DMS53 treated with DMSO at 0.1 percent for 48 hours (cell line): ENCODE results near the gene CLNS1A.
"Not testable (repeated sequence)": the region's sequence is repeated elsewhere in the genome, so short reads cannot be mapped to it uniquely, and the experiment has no call there.

Experiments
- DNase-seq: peaks from one replicate; lab custom pipeline; 2025; ENCODE audit not compliant: unreplicated experiment; lab: John Stamatoyannopoulos, UW

The CLNS1A gene

GRCh38 chr11:77619576-77620198 is 17.9 kb downstream of the CLNS1A start:
- DNase-seq: peak; percentile 78

- no peak for DNase-seq
Measured at GRCh38 chr11:77617892-77618291, 19.7 kb downstream of the CLNS1A start.

- DNase-seq: no peak
Measured at GRCh38 chr11:77611921-77612320, 25.7 kb downstream of the CLNS1A start.

GRCh38 chr11:77609234-77609633 is 28.4 kb downstream of the CLNS1A start:
- no peak for DNase-seq

GRCh38 chr11:77604281-77604680 is 33.3 kb downstream of the CLNS1A start:
- DNase-seq: no peak

- peak; percentile 25 for DNase-seq
Measured at GRCh38 chr11:77602381-77603088, 35.1 kb downstream of the CLNS1A start.

- no peak for DNase-seq
Measured at GRCh38 chr11:77598195-77598594, 39.4 kb downstream of the CLNS1A start.

GRCh38 chr11:77596626-77597025 is 41.0 kb downstream of the CLNS1A start:
- no peak for DNase-seq

- no peak for DNase-seq
Measured at GRCh38 chr11:77593883-77594282, 43.7 kb downstream of the CLNS1A start.

- no peak for DNase-seq
Measured at GRCh38 chr11:77592727-77593126, 44.9 kb downstream of the CLNS1A start.

GRCh38 chr11:77590194-77590782 is 47.3 kb downstream of the CLNS1A start:
- DNase-seq: peak; percentile 83

GRCh38 chr11:77589521-77590193 is 47.9 kb downstream of the CLNS1A start, which contains the start of gene AQP11:
Gene AQP11 (plus strand): TSS chr11:77589953. CDS start chr11:77589993, 40 bp downstream.
- DNase-seq: peak; percentile 98

- DNase-seq: no peak
Measured at GRCh38 chr11:77589181-77589520, 48.4 kb downstream of the CLNS1A start.

GRCh38 chr11:77580712-77581337 is 56.8 kb downstream of the CLNS1A start:
- DNase-seq: peak; percentile 24

GRCh38 chr11:77575428-77575827 is 62.2 kb downstream of the CLNS1A start:
- not testable (repeated sequence) for DNase-seq

- DNase-seq: not testable (repeated sequence)
Measured at GRCh38 chr11:77570896-77571295, 66.7 kb downstream of the CLNS1A start.

- no peak for DNase-seq
Measured at GRCh38 chr11:77569676-77570070, 67.9 kb downstream of the CLNS1A start.

GRCh38 chr11:77568916-77569675 is 68.5 kb downstream of the CLNS1A start:
- no peak for DNase-seq

GRCh38 chr11:77568306-77568705 is 69.3 kb downstream of the CLNS1A start:
- no peak for DNase-seq
